ENCODE data around the gene DYNC2LI1. TPM values are rescaled to one million over a fixed set of nuclear protein-coding genes. Genes with fewer than 3 reads are reported as not detected.

DYNC2LI1 gene
- total RNA-seq, 1 donor from 2014 or later = 34.5 TPM

DNA sequence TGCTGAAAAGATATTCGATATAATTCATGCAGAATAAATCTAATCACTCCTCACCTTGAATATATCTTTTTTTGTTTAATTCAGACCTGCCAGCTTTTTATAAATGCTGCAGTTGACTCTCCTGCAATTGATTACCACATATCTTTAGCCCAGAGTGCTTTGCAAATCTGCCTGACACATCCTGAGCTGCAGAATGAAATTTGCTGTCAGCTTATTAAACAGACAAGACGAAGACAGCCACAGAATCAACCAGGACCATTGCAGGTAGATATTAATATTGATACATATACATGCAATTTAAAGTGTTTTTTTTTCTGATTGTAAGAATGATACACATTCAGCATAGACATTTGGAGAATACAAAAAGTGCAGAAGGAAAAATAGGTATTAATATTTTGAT, 35.6 kb upstream of the DYNC2LI1 start:
- Histone ChIP-seq H3K4me3 (ENCODE audit: low read depth, low read length) (no peak overlapping the region), H3K36me3 (ENCODE audit: control insufficient read depth, insufficient read depth, low read length) (no peaks in the 10 kb centered on the region), H3K27me3 (ENCODE audit: control insufficient read depth, insufficient read depth, low read length) (no peaks in the 10 kb centered on the region)
- TF ChIP-seq, protein P1, sequence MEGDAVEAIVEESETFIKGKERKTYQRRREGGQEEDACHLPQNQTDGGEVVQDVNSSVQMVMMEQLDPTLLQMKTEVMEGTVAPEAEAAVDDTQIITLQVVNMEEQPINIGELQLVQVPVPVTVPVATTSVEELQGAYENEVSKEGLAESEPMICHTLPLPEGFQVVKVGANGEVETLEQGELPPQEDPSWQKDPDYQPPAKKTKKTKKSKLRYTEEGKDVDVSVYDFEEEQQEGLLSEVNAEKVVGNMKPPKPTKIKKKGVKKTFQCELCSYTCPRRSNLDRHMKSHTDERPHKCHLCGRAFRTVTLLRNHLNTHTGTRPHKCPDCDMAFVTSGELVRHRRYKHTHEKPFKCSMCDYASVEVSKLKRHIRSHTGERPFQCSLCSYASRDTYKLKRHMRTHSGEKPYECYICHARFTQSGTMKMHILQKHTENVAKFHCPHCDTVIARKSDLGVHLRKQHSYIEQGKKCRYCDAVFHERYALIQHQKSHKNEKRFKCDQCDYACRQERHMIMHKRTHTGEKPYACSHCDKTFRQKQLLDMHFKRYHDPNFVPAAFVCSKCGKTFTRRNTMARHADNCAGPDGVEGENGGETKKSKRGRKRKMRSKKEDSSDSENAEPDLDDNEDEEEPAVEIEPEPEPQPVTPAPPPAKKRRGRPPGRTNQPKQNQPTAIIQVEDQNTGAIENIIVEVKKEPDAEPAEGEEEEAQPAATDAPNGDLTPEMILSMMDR (IDR thresholded peaks at IDR 0.05; ENCODE audit: insufficient read depth, low read length, poor library complexity, severe bottlenecking) = no peak
- DNase-seq (ENCODE audit: low read depth) = no peak

- Histone ChIP-seq H3K4me3 (ENCODE audit: low read depth, low read length) (no peak overlapping the region), H3K36me3 (ENCODE audit: control insufficient read depth, insufficient read depth, low read length) (no peaks in the 10 kb centered on the region), H3K27me3 (ENCODE audit: control insufficient read depth, insufficient read depth, low read length) (no peaks in the 10 kb centered on the region)
- TF ChIP-seq, protein P1 (IDR thresholded peaks at IDR 0.05; ENCODE audit: insufficient read depth, low read length, poor library complexity, severe bottlenecking) = no peak
- DNase-seq (ENCODE audit: low read depth) = no peak
These were observed 30.1 kb upstream of the DYNC2LI1 start for GRCh38 chr2:43743706-43744105.

- TF ChIP-seq, protein P1 (IDR thresholded peaks at IDR 0.05; ENCODE audit: insufficient read depth, low read length, poor library complexity, severe bottlenecking) = no peak
- Histone ChIP-seq H3K36me3 (ENCODE audit: control insufficient read depth, insufficient read depth, low read length) (no peaks in the 10 kb centered on the region), H3K27me3 (ENCODE audit: control insufficient read depth, insufficient read depth, low read length) (no peaks in the 10 kb centered on the region), H3K4me3 (ENCODE audit: low read depth, low read length) (no peak overlapping the region)
- peak; percentile 39 for DNase-seq (ENCODE audit: low read depth)
These were observed 28.4 kb upstream of the DYNC2LI1 start for GRCh38 chr2:43745457-43745856.

- TF ChIP-seq, protein P1 (IDR thresholded peaks at IDR 0.05; ENCODE audit: insufficient read depth, low read length, poor library complexity, severe bottlenecking) = no peak
- H3K27me3 ChIP-seq (ENCODE audit: control insufficient read depth, insufficient read depth, low read length) = no peaks in the 10 kb centered on the region
- H3K36me3 ChIP-seq (ENCODE audit: control insufficient read depth, insufficient read depth, low read length) = no peaks in the 10 kb centered on the region
- no peak for DNase-seq (ENCODE audit: low read depth)
- H3K4me3 ChIP-seq (ENCODE audit: low read depth, low read length) = no peak overlapping the region
These were observed 25.5 kb upstream of the DYNC2LI1 start for GRCh38 chr2:43748333-43748732.

- TF ChIP-seq, protein P1 (IDR thresholded peaks at IDR 0.05; ENCODE audit: insufficient read depth, low read length, poor library complexity, severe bottlenecking) = no peak
- Histone ChIP-seq H3K4me3 (ENCODE audit: low read depth, low read length) (no peak overlapping the region), H3K36me3 (ENCODE audit: control insufficient read depth, insufficient read depth, low read length) (peaks cover 1% of the 10 kb centered on the region), H3K27me3 (ENCODE audit: control insufficient read depth, insufficient read depth, low read length) (no peaks in the 10 kb centered on the region)
- DNase-seq (ENCODE audit: low read depth) = peak; percentile 14
These were observed 24.3 kb upstream of the DYNC2LI1 start for GRCh38 chr2:43749583-43749982.

GRCh38 chr2:43751476-43751990, 22.3 kb upstream of the DYNC2LI1 start:
- H3K36me3 ChIP-seq (ENCODE audit: control insufficient read depth, insufficient read depth, low read length) = peaks cover 1% of the 10 kb centered on the region
- TF ChIP-seq, protein P1 (IDR thresholded peaks at IDR 0.05; ENCODE audit: insufficient read depth, low read length, poor library complexity, severe bottlenecking) = no peak
- no peaks in the 10 kb centered on the region for H3K27me3 ChIP-seq (ENCODE audit: control insufficient read depth, insufficient read depth, low read length)
- no peak overlapping the region for H3K4me3 ChIP-seq (ENCODE audit: low read depth, low read length)
- DNase-seq (ENCODE audit: low read depth) = no peak
